Prostate gland (tissue), 2 donors: ENCODE measurements around the gene PUM2. TPM values are rescaled to one million over a fixed set of nuclear protein-coding genes. Genes with fewer than 3 reads are reported as not detected.

Experiments used
- DNase-seq: peaks from one replicate; pipeline ENCODE4 v3.0.0-alpha.2; 2019; ENCODE audit warnings: low spot score
- H3K27ac ChIP-seq, 2 donors: fragments of 200-600 bp; sonication (generic); 2 replicates each; pipeline ENCODE4 v1.5.1; 2017 to 2019
- H3K27me3 ChIP-seq: fragments of 200-600 bp; sonication (generic); replicated peaks from 2 replicates; pipeline ENCODE4 v1.5.1; 2019; ENCODE audit not compliant: insufficient read depth
- H3K36me3 ChIP-seq, 2 donors: fragments of 200-600 bp; sonication (generic); 1 replicate in 1 of 2; 2 replicates in 1 of 2; pipeline versions ENCODE4 v1.5.1 to v1.8.1; 2017 to 2019
- H3K4me1 ChIP-seq: fragments of 200-600 bp; sonication (generic); replicated peaks from 2 replicates; pipeline ENCODE4 v1.5.1; 2019
- H3K4me3 ChIP-seq, 2 donors: fragments of 200-600 bp; sonication (generic); 2 replicates each; pipeline ENCODE4 v1.5.1; 2017 to 2019
- H3K9me3 ChIP-seq: fragments of 200-600 bp; sonication (generic); 2 replicates; pipeline ENCODE4 v1.5.1; 2017
- POLR2A ChIP-seq: fragments of 450-650 bp; IDR thresholded peaks from one replicate; pipeline ENCODE4 v1.6.1; 2016; ENCODE audit warnings: antibody characterized with exemption, mild to moderate bottlenecking
- POLR2AphosphoS5 ChIP-seq: sonication (generic); formaldehyde crosslinking; IDR thresholded peaks from one replicate; pipeline ENCODE4 v1.6.1; 2017; ENCODE audit warnings: antibody characterized with exemption
- WGBS: methylation state at CpG from one replicate; pipeline ENCODE4 v1.1.5; 2018; 5-methylcytosine and 5-hydroxymethylcytosine counted together
- intact Hi-C: fragments of 100-400 bp; cut with DNase I; formaldehyde crosslinking; loops from one replicate; pipeline ENCODE4 v1.14.2; 2022
- total RNA-seq, 2 donors: library from RNA; depleted of rRNA; stranded (reverse); fragments of >200 nt; gene quantifications; one replicate each; pipeline ENCODE4 v1.1.0, GENCODE V29; 2016
- TF ChIP-seq, protein P1 (sequence below), 4 experiments: fragments of 200-600 bp in 2 of 4; fragments of 450-650 bp in 2 of 4; sonication (generic) in 2 of 4; IDR thresholded peaks; 1 replicate in 3 of 4; 2 replicates in 1 of 4; pipeline ENCODE4 v1.5.1; 2016 to 2019; ENCODE audit warnings: antibody characterized with exemption in 4 of 4, mild to moderate bottlenecking in 2 of 4, moderate library complexity in 2 of 4

The PUM2 gene
- total RNA-seq, 2 donors from 2014 or later: 60.8 to 89.0 TPM

DNA sequence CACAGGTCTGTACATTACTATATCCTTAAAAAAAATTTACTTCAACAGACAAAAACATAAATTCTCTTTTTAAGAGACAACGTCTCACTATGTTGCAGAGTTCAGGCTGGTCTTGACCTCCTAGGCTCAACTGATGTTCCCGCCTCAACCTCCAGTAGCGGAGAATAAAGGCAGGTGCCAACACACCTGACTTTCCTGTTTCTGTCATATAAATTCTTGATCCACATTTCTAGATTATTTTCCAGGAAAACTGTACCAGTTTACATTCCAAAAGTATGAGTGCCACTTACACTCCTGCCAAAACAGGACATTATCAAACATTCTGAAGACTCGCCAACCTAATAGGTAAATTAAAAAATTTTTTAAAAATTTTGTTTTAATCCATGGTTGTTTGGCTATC lies 48.6 kb downstream of the PUM2 start:
- 81% methylated on average over 4 of the region's 4 CpGs for WGBS
- H3K36me3 ChIP-seq: no peaks in the 10 kb centered on the region
- TF ChIP-seq POLR2A (no peak), POLR2AphosphoS5 (no peak)
- TF ChIP-seq, protein P1, sequence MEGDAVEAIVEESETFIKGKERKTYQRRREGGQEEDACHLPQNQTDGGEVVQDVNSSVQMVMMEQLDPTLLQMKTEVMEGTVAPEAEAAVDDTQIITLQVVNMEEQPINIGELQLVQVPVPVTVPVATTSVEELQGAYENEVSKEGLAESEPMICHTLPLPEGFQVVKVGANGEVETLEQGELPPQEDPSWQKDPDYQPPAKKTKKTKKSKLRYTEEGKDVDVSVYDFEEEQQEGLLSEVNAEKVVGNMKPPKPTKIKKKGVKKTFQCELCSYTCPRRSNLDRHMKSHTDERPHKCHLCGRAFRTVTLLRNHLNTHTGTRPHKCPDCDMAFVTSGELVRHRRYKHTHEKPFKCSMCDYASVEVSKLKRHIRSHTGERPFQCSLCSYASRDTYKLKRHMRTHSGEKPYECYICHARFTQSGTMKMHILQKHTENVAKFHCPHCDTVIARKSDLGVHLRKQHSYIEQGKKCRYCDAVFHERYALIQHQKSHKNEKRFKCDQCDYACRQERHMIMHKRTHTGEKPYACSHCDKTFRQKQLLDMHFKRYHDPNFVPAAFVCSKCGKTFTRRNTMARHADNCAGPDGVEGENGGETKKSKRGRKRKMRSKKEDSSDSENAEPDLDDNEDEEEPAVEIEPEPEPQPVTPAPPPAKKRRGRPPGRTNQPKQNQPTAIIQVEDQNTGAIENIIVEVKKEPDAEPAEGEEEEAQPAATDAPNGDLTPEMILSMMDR (IDR thresholded peaks at IDR 0.05): no peak
- H3K4me1 ChIP-seq: no peaks in the 10 kb centered on the region
- H3K27me3 ChIP-seq: no peaks in the 10 kb centered on the region
- intact Hi-C loops: no loop called here
- no peak overlapping the region for H3K27ac ChIP-seq
- no peak overlapping the region for H3K4me3 ChIP-seq
- no peaks in the 10 kb centered on the region for H3K9me3 ChIP-seq
- DNase-seq: no peak

DNA sequence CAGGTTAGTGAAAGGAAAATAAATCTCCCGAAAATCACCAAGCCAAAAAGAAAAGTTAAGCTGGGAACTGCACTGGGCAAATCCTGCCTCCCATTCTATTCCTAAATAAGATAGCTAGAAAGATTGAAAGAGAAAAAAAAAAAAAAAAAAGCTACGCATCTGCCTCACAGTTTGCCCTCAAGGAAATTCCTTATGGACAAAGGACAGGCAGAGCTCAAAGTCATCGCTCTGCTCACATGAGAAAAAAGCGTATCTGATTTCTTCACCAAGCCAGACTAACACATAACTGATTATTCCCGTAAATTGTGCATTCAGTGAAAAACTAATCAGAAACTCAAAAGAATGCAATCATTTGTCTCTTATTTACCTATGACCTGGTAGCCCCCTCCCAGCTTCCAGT lies 50.0 kb downstream of the PUM2 start:
- TF ChIP-seq, protein P1 (IDR thresholded peaks at IDR 0.05): no peak
- TF ChIP-seq POLR2AphosphoS5: no peak
- TF ChIP-seq POLR2A: no peak
- 70% methylated on average over 5 of the region's 5 CpGs for WGBS
- no peaks in the 10 kb centered on the region for H3K36me3 ChIP-seq

DNA sequence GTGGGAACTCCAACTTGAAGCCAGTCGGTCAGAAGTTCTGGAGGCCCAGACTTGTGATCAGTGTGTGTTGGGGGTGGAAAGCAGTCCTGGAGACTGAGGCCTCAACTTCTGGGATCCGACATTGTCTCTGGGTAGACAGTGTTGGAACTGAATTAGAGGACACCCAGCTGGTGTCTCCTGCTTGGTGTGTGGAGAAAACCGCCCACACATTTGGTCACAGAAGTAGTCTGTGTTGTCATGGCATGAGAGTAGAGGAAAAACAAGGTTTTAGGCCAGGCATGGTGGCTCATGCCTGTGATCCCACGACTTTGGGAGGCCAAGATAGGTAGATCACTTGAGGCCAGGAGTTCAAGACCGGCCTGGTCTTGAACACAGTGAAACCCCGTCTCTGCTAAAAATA lies 51.5 kb downstream of the PUM2 start:
- Histone ChIP-seq H3K9me3 (no peaks in the 10 kb centered on the region), H3K36me3 (no peaks in the 10 kb centered on the region), H3K4me1 (no peaks in the 10 kb centered on the region), H3K4me3 (no peak overlapping the region), H3K27me3 (no peaks in the 10 kb centered on the region), H3K27ac (no peak overlapping the region)
- WGBS: 81% methylated on average over 6 of the region's 6 CpGs
- intact Hi-C loops: no loop called here
- TF ChIP-seq, protein P1 (IDR thresholded peaks at IDR 0.05): no peak
- no peak for TF ChIP-seq POLR2AphosphoS5
- no peak for TF ChIP-seq POLR2A
- DNase-seq: no peak

More for the DNA sequence above, 50.0 kb downstream of the PUM2 start:
- intact Hi-C loops: no loop called here
- H3K4me3 ChIP-seq: no peak overlapping the region
- DNase-seq: no peak
- no peaks in the 10 kb centered on the region for H3K9me3 ChIP-seq
- no peaks in the 10 kb centered on the region for H3K4me1 ChIP-seq
- no peaks in the 10 kb centered on the region for H3K27me3 ChIP-seq
- H3K27ac ChIP-seq: no peak overlapping the region

DNA sequence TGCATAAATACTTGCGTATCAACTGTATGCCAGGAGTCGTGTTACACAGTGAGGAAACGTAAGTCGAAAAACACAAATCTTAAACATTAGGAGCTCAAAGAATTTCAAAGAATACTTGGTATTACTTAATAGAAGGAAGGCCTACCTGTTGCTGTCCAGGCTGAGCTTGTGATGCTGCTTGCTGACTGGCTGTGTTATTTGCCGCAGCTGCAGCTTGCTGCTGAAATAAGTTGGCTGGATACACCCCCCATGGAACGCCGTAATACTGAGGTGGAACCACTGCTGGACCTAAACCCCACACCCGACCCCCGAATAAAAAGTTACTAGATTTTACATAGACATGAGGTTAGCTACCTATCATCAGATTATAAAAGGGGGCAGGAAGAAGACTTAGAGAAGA lies 56.4 kb downstream of the PUM2 start:
- DNase-seq: no peak
- Histone ChIP-seq H3K27me3 (no peaks in the 10 kb centered on the region), H3K27ac (no peak overlapping the region), H3K9me3 (no peaks in the 10 kb centered on the region), H3K4me1 (no peaks in the 10 kb centered on the region), H3K4me3 (no peak overlapping the region), H3K36me3 (no peaks in the 10 kb centered on the region)
- intact Hi-C loops: no loop called here
- no peak for TF ChIP-seq POLR2A
- TF ChIP-seq POLR2AphosphoS5: no peak
- TF ChIP-seq, protein P1 (IDR thresholded peaks at IDR 0.05): no peak
- 96% methylated on average over 9 of the region's 9 CpGs for WGBS

DNA sequence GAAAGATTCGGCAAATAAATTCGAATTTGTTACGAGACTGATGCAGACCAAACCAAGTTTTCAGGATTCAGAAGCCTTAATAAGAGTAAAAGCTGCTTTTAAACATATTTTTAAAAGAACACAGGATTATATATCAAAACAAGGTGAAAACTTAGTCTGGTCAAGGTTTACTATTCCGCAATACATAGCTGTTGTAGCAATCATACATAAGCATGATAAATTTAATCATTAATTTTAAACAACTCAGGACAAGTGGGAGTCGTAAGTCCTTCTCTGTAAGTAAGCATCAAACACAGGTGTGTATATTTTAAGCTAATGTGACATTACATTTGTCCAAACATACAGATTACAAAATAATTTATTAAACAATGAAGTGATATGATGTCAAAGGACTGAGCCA lies 57.7 kb downstream of the PUM2 start:
- Histone ChIP-seq H3K27ac (no peak overlapping the region), H3K27me3 (no peaks in the 10 kb centered on the region), H3K4me3 (no peak overlapping the region), H3K9me3 (no peaks in the 10 kb centered on the region), H3K4me1 (no peaks in the 10 kb centered on the region), H3K36me3 (no peaks in the 10 kb centered on the region)
- intact Hi-C loops: no loop called here
- TF ChIP-seq POLR2AphosphoS5 (no peak), POLR2A (no peak)
- TF ChIP-seq, protein P1 (IDR thresholded peaks at IDR 0.05): no peak
- WGBS: 96% methylated on average over 5 of the region's 5 CpGs
- no peak for DNase-seq
